COLO668 (cell line): Measurements from ENCODE around the gene NCBP1.
A peak's percentile ranks its signal among the peaks of the same experiment; 100 is the strongest.
"Not testable (repeated sequence)": the region's sequence is repeated elsewhere in the genome, so short reads cannot be mapped to it uniquely, and the experiment has no call there.

Source experiments
- DNase-seq: peaks from one replicate; lab custom pipeline; 2025; ENCODE audit not compliant: unreplicated experiment; lab: John Stamatoyannopoulos, UW

Gene NCBP1, protein sequence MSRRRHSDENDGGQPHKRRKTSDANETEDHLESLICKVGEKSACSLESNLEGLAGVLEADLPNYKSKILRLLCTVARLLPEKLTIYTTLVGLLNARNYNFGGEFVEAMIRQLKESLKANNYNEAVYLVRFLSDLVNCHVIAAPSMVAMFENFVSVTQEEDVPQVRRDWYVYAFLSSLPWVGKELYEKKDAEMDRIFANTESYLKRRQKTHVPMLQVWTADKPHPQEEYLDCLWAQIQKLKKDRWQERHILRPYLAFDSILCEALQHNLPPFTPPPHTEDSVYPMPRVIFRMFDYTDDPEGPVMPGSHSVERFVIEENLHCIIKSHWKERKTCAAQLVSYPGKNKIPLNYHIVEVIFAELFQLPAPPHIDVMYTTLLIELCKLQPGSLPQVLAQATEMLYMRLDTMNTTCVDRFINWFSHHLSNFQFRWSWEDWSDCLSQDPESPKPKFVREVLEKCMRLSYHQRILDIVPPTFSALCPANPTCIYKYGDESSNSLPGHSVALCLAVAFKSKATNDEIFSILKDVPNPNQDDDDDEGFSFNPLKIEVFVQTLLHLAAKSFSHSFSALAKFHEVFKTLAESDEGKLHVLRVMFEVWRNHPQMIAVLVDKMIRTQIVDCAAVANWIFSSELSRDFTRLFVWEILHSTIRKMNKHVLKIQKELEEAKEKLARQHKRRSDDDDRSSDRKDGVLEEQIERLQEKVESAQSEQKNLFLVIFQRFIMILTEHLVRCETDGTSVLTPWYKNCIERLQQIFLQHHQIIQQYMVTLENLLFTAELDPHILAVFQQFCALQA

DNA sequence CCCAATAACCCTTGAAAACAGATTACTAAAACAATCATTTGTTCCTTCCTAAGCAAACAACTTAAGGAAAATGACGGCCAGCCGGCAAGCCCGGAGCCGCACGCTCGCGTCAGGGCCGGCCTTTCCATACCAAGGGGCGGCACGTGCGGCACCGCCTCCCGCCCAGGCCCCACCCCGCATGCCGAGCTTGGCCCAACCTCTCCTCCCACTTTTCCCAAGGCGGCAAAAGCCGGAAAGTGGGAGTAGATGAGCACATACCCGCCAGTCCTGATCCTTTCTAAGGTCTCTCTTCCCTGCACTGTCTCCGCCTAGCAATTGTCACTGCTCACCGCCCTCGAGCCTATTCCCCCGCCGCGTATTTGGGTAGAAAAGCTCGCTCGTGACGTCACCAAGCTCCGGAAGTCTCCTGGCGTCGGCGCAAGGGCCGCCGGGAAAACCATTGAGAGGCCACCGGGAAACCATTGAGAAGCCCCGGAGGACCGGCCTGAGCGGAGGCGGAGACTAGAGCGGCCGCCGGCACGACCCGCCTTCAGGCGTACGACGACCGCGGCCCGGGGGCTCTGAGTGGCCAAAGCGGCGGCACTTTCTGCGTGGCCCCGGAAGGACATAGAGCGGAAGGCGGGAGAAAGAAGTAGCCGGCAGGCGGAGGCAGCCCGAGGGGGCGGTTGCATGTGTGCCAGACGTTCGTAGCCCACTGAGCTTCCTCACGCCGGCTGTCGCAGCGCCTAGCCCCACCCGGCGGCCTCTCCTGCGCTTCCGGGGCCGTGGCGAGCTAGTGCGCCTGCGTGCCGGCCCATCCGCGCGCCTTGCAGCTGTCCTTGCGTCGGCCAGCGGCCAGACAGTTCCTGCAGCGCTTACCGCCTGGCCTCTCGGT lies at the start of gene NCBP1, which contains the start of gene TSTD2:
Gene NCBP1, plus strand, starts transcription at position 837 of the 874 bp plus-strand sequence. CDS start 61 bp downstream, outside the sequence.
Gene TSTD2, minus strand, starts transcription at position 384 of the 874 bp plus-strand sequence. CDS start 5,806 bp downstream, outside the sequence.
- peak; percentile 99 for DNase-seq

DNA sequence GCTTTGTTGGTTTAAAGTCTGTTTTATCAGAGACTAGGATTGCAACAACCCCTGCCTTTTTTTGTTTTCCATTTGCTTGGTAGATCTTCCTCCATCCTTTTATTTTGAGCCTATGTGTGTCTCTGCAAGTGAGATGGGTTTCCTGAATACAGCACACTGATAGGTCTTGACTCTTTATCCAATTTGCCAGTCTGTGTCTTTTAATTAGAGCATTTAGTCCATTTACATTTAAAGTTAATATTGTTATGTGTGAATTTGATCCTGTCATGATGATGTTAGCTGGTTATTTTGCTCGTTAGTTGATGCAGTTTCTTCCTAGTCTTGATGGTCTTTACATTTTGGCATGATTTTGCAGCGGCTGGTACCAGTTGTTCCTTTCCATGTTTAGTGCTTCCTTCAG lies 48.8 kb upstream of the NCBP1 start:
- not testable (repeated sequence) for DNase-seq

DNA sequence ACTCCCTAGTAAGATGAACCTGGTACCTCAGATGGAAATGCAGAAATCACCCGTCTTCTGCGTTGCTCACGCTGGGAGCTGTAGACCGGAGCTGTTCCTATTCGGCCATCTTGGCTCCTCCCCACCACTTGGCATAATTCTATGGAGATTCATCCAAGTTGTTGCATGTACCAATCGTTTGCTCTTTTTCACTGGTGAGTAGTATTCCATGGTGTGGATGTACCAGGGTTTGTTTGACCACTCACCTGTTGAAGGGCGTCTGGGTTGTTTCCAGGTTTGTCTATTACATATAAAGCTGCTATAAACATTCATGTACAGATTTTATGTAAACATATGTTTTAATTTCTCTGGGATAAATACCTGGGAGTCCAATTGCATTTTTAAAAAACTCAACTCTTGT lies 46.7 kb upstream of the NCBP1 start:
- DNase-seq: not testable (repeated sequence)

DNA sequence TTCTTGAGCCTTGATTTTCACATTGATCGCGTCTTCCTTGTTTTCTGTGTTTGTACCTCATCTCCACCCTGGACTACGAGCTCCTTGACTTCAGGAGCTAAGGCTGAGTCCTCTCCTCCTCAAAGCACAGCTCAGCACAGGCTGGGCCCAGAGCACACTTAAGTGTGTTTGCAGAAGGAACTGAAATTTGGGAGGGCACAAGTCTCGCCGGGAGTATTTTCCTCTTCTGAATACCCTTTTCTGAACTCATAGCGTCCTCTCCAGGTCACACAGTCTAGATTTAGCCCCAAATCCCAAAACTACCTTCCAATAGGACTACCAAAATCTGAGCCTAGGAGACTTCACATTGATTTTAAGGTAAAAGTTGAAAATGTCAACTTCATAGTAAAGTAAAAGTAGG lies 42.1 kb upstream of the NCBP1 start:
- no peak for DNase-seq

DNA sequence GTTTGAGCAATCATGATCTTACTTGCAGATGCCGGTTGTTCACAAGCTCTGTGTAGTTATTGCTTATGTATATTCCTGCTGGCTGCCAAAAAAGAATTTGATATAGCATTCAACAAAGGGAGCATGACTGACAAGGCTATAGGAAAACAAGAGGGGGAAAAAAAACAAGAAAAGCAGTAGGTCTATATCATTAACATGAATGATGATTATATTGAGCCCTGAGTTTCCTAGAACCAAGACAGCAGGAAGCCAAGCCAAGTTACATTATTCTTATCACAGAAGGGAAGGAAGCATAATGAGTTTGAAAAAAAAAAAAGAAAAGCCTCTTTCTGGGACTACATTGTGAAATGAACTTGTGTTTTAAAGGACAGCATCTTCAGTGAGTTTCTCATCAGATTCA lies 41.5 kb upstream of the NCBP1 start:
- no peak for DNase-seq

DNA sequence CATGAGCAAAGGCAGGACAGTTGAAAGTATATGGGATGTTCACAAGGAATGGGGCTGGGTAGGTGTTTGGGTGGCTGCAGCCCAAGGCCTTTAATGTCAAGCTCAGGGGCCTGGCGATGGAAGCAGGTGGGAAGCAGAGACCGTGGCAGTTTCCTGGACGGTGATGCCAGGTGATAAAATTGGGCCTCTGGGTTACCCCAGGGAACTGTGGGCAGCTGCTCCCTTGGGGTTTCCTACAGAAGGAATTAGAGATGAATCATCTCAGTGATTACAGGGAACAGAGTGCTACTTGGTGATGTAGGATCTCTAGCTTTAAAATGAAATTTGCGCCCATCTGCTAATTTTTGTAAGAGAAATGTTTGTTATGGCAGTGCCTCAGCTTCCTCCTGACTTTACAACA lies 39.7 kb upstream of the NCBP1 start:
- DNase-seq: peak; percentile 69

DNA sequence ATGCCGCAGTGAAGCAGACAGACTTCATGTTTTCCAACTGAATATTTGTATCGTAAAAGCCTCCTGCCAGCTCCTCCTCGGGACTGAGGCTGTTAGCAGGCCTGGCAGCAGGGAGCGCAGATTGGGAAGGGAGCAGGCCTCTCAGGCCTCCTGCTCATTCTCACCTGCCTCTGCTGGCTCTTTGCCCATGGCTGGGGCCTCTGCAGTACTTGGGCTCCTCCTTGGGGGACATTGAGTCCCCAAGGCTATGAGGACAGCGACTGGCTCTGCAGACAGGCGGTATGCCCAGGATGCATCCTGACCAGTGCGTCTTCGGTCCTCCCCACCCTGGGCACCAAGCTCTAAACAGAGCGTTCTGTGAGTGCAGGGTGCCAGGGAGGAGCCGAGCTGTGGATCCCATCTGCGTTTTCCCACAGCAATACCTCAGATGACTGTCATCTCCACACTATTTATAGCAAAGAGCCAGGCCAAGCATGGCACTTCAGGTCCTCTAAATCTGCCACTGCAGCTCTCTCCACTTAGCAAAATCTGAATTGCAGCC lies 39.2 kb upstream of the NCBP1 start:
- DNase-seq: peak; percentile 72

DNA sequence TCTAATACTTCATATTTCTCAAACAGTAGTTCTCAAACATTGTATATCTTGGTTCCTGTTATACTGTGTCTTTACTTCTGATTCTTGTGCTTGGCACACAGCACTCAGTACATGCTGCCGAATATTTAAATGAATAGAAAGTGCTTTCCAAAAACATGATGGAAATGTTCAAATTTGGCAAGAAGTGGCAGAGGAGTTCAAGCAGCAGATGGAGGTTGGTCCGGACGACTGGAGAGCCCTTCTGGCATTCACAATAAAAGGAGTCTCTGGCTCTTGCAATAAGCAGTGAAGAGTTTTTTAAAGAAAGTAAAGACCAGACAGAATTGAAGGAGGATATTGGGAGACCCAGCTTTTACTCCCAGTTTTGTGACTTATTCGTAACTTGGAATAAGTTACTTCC lies 36.7 kb upstream of the NCBP1 start:
- DNase-seq: no peak

DNA sequence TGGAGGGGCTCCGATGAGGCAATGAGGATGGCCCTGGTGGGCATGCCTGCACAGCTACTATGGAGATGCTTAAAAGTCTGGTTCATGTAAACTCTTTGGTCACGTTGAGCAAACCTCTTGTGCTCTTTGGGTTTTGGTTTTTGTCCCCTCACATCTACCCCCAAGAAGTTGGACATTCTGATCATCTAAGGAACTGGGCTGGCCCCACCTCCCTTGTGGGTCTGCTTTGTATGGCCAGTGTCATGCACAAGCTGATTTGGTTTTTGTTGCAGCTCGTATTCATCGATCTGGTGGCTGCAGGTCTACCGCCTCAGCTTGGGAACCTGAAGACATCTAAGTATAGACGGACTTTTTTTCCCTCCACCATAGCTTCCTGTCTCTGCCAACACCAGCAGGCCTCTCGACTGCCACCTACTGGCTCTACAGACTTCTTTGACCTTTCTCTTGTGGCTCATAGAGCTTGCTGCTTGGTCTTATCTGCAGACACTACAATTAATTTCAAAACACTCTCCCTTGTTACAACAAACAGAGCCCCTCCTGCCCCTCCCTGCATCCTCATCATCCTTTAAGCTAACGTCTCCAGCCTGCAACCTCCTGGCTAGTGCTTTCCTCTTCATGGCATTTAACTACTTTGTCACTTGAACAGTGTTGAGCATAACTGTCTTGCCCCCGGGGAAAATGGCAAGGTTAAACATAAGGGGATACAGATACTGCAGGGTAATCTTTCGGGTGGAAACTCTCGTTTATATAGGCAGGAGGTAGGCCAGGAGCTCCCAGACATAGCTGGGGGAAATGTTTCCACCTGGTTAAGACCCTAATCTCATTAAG lies 34.9 kb upstream of the NCBP1 start:
- peak; percentile 74 for DNase-seq

DNA sequence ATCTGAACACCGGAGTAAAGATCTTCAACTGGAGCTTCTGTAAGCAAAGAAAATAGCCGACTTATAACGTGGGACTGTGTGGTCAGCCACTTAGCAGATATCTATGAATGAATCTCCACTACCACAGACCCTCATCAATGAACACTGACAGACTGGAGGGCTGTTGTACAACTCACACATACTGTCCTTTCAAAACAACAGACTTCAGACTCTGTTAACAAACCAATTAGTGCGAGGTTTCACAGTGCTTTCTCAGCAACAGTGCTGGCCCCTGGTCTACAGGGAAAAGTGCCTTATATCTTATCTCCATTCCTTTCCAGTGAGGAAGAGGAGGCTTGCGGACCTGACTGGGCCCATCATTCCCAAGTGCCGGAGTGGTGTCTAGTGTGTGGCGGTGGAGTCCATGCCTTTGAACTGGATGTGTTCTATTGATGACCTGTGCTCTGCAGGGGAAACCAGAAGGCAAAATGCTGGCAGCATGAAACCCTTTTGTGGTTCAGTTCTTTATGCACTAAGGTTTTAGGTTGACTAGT lies 34.2 kb upstream of the NCBP1 start:
- DNase-seq: no peak

DNA sequence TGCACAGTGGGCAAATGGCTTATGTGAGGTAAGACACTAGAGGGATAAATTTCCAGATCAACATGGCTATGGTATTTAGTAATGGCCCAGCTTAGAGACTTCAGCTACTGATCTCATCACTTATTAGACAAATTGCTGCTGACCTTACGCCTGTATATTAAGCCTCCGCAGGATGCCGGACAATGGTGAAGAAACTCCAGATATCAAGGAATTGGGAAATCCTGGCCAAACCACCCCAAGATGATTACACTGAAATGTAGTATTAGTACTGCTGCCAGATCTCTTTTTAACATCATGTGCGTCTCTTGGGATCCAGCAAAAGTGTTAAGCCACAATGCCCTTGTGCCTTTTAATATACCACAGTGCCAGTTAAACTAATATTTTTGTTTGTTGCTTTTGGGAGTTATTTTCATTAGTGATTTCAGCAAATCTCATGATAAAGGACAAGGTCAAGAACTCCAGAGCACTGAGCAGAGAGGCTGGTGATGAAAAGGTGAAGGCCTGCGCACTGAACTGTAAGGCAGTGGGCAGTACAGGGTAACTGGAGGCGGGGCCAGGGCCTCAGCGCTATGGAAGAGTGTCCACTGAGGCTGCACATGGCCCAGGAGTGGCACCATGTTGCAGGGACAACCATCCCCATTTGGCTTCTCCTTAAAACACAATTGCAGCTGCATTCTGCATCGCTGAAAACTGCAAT lies 32.9 kb upstream of the NCBP1 start:
- no peak for DNase-seq

DNA sequence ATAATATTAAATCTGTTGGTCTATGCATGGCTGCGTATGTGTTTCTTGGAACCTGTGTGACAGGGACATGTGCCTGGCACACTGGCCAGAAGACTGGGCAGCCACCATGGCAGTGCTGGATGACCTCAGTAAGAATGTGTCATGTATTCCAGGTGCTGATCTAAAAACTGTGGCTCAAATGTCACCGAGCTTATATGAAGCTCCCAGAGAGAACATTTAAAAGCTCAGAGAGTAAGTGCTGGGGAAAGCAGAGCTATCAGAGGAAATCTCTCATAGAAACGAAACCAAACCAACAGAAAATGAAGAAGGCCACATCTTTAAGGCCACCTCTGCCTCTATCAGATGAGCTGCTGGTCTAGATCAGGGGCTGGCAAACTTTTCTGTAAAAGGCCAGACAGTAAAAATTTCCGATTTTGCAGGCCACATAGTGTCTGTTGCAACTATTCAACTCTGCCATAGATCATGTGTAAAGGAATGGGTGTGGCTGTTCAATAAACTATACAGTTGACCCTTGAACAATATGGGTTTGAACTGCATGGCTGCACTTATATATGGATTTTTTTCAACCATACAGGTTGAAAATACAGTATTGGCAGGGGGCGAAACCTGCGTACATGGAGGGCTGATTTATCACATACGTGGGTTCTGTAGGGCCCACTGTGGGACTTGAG lies 32.3 kb upstream of the NCBP1 start:
- DNase-seq: no peak

DNA sequence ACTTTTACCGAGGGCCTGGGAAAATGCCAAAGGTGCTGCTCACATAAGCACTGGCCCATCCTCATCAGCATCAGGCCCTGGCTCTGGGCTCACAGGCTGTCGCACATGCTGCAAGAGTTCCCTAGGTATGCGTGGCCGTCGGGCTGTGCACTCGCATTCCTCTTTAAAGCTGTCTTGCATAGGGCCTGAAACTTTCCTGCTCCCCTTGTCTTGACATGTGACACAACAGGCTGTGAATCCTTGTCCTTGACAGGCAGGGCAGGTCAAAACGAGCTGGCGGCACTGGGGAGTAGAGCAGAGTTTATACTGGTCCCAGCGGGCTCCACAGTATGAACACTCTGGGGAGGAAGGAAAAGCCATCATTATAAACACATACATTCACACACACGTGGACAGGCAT lies 31.2 kb upstream of the NCBP1 start:
- DNase-seq: no peak

DNA sequence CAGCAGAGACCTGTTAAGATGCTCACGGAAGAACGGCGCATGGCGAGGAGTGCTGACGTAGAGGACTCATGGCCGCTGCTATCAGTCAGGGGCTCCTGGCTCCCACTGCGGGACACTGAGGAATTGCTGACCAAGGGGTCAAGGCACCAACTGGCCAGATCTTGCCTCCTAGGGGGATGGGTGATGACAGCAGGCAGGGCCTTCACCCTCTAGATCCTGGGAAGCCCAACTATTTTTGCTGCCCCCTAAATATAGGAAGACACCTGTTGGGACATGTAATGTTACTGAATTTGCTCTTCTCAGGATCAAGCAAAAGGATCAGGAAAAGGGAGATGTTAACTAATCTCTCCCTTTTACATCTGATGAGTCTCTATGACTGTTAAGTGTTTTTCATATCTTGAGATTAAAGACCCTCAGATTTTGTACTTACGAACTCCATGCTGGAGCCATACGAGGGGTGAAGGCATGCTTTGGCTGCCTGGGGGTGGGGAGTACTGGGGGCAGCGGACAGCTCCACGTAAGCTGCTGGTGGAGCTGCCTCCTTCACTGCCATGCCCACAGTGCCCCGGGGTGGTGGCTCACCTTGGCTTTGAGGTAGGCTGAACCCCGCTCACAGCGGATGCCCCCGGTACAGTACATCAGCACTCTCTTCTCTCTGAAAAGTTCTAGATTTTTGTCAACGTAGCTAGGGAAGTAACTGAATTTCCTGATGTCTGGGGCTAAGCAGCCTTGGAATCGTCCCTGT lies 28.5 kb upstream of the NCBP1 start:
- no peak for DNase-seq

DNA sequence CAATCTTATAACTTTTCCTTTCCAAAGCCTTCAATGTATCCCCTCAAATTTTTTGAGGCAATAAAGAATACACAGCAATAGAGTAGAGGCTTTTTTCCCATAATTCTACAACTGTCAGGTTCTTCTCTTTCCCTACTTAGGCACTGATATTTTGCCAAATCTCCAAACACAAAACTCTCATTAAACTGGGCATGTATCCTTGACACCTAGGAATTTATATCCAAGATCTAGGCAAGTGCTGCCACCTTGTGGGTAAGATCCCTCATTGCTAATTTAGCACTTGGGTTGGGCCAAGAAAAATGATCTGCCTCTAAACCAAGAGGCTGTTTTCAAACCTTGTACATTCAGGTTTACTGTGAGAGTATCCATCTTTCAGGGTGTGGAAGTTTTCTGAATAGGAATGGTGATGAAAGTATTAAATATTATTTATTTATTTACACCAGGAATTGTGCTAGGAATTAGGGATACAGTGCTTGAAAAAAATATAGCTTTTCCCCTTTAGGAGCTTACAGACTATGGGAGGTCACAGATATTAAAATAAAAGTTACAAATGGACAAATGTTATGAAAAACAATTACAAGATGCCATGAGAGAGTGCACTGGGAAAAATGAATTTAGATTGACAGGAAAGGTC lies 18.1 kb upstream of the NCBP1 start:
- peak; percentile 58 for DNase-seq

DNA sequence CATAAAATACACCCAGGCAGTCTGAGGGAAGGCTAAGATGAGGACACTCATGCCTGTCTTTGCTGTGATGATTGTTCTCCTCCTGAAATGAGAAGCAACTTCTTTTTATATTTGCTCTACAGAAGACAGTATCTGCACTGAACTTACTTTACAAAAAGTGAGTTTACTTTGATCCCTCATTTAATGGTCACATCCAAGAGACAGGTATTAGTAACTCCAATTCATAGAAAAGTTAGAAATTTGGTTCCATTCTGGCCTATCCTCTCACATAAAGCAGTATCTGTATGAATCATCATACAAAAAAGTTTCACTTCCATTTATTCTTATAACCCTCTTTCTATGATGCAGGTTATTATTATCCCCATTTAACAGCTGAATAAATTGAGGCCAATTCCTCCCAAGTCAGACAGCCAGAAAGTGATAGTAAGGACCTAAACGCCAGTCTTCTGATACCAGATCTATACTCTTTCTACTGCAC lies 15.6 kb upstream of the NCBP1 start:
- no peak for DNase-seq

DNA sequence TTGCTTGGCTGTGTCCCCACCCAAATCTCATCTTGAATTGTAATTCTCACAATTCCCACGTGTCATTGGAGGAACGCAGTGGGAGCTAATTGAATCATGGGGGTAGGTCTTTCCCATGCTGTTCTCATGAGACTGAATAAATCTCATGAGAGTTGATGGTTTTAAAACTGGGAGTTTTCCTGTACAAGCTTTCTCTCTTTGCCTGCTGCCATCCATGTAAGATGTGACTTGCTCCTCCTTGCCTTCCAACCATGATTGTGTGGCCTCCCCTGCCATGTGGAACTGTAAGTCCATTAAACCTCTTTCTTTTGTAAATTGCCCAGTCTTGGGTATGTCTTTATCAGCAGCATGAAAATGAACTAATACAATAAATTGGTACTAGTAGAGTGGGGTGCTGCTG lies 13.6 kb upstream of the NCBP1 start:
- not testable (repeated sequence) for DNase-seq
